SK-N-SH (cell line): ENCODE measurements around the gene RNPEPL1. TPM values are rescaled to one million over a fixed set of nuclear protein-coding genes. Genes with fewer than 3 reads are reported as not detected.

ENCODE experiments used
- CTCF ChIA-PET: fragments of 300-600, 350-600 bp; formaldehyde crosslinking; extraction: SDS; loops from one replicate; lab custom pipeline; 2021; lab: Yijun Ruan, JAX
- POLR2A ChIA-PET: fragments of 350-600 bp; sonication (Branson Sonifier 250); formaldehyde crosslinking; extraction: SDS; loops from one replicate; lab custom pipeline; 2020; ENCODE audit warnings: antibody characterized with exemption, inconsistent platforms; lab: Yijun Ruan, JAX
- DNase-seq: peaks from one replicate; pipeline ENCODE4 v3.0.0; 2012
- H2AFZ ChIP-seq: fragments of 200-600 bp; sonication (generic); 2 replicates; pipeline ENCODE4 v1.8.1; 2016; ENCODE audit warnings: antibody characterized with exemption, mild to moderate bottlenecking, low read depth
- H3F3A ChIP-seq: fragments of 200-600 bp; sonication (generic); replicated peaks from 2 replicates; pipeline ENCODE3; 2016; ENCODE audit warnings: antibody characterized with exemption, mild to moderate bottlenecking; ENCODE audit not compliant: insufficient read depth
- H3K27ac ChIP-seq, 2 experiments: fragments of 200-500 bp in 1 of 2; fragments of 200-600 bp in 1 of 2; sonication (Bioruptor generic) in 1 of 2; sonication (generic), shearing (Covaris generic) in 1 of 2; 2 replicates each; pipeline versions ENCODE4 v1.5.1 to v1.6.1; 2014 to 2016; ENCODE audit warnings: low read depth in 2 of 2, inconsistent platforms in 1 of 2, low read length in 1 of 2, mild to moderate bottlenecking in 1 of 2, mixed read lengths in 1 of 2
- H3K27me3 ChIP-seq: fragments of 200-600 bp; sonication (generic), shearing (Covaris generic); 2 replicates; pipeline ENCODE4 v1.6.1; 2016; ENCODE audit warnings: mixed run types; ENCODE audit not compliant: insufficient read depth
- H3K36me3 ChIP-seq, 2 experiments: fragments of 200-500 bp in 1 of 2; fragments of 200-600 bp in 1 of 2; sonication (Bioruptor generic) in 1 of 2; sonication (generic) in 1 of 2; replicated peaks in 1 of 2; 2 replicates each; pipeline versions ENCODE3 to v1.5.1; 2014 to 2016; ENCODE audit warnings: low read length in 1 of 2, mild to moderate bottlenecking in 1 of 2; ENCODE audit not compliant: insufficient read depth in 2 of 2, control insufficient read depth in 1 of 2
- H3K4me1 ChIP-seq, 2 experiments: fragments of 200-500 bp in 1 of 2; fragments of 200-600 bp in 1 of 2; sonication (Bioruptor generic) in 1 of 2; sonication (generic), shearing (Covaris generic) in 1 of 2; 2 replicates each; pipeline versions ENCODE4 v1.5.1 to v1.6.1; 2014 to 2016; ENCODE audit warnings: low read depth in 1 of 2, low read length in 1 of 2, mixed run types in 1 of 2; ENCODE audit not compliant: insufficient read depth in 2 of 2, control insufficient read depth in 1 of 2
- H3K4me2 ChIP-seq: fragments of 200-600 bp; sonication (generic), shearing (Covaris generic); 2 replicates; pipeline ENCODE4 v1.6.1; 2017; ENCODE audit warnings: mixed run types
- H3K4me3 ChIP-seq, 2 experiments: fragments of 200-500 bp in 1 of 2; fragments of 200-600 bp in 1 of 2; sonication (Bioruptor generic) in 1 of 2; sonication (generic), shearing (Covaris generic) in 1 of 2; 2 replicates each; pipeline versions ENCODE4 v1.5.1 to v1.8.1; 2014 to 2016; ENCODE audit warnings: low read depth in 2 of 2, inconsistent platforms in 1 of 2, low read length in 1 of 2, mild to moderate bottlenecking in 1 of 2, mixed read lengths in 1 of 2, moderate library complexity in 1 of 2
- H3K79me2 ChIP-seq: fragments of 200-600 bp; sonication (generic); 2 replicates; pipeline ENCODE4 v1.8.1; 2017; ENCODE audit warnings: mild to moderate bottlenecking; ENCODE audit not compliant: insufficient read depth
- H3K9ac ChIP-seq: fragments of 200-600 bp; sonication (generic); 2 replicates; pipeline ENCODE4 v1.6.1; 2017; ENCODE audit warnings: mixed run types
- H3K9me2 ChIP-seq: fragments of 200-600 bp; sonication (generic); 2 replicates; pipeline ENCODE4 v1.6.1; 2017; ENCODE audit warnings: mixed run types
- H3K9me3 ChIP-seq: fragments of 200-600 bp; sonication (generic); 2 replicates; pipeline ENCODE4 v1.6.1; 2017; ENCODE audit warnings: mixed run types, mild to moderate bottlenecking, moderate library complexity
- H4K20me1 ChIP-seq: fragments of 200-600 bp; sonication (generic); 2 replicates; pipeline ENCODE4 v1.6.1; 2017; ENCODE audit warnings: mild to moderate bottlenecking, mixed run types; ENCODE audit not compliant: insufficient read depth
- EZH2phosphoT487 ChIP-seq: fragments of 200-600 bp; sonication (generic); IDR thresholded peaks from 2 replicates; pipeline ENCODE4 v1.6.1; 2017; ENCODE audit warnings: low read depth, mixed run types, mild to moderate bottlenecking, antibody characterized with exemption, moderate library complexity, borderline replicate concordance
- GABPA ChIP-seq: IDR thresholded peaks from 2 replicates; pipeline ENCODE4 v1.4.0; 2012; ENCODE audit warnings: low read depth, mild to moderate bottlenecking
- MEF2A ChIP-seq: IDR thresholded peaks from 2 replicates; pipeline ENCODE4 v1.4.0; 2012; ENCODE audit warnings: low read depth, borderline replicate concordance
- MXI1 ChIP-seq: IDR thresholded peaks from 2 replicates; pipeline ENCODE4 v1.6.1; 2012; ENCODE audit warnings: mild to moderate bottlenecking, low read depth, low read length, improper control_type of control experiment
- POLR2AphosphoS5 ChIP-seq: IDR thresholded peaks from 2 replicates; pipeline ENCODE4 v1.6.1; 2012; ENCODE audit warnings: low read depth, low read length
- RCOR1 ChIP-seq: fragments of 150-350 bp; IDR thresholded peaks from 2 replicates; pipeline ENCODE4 v1.6.1; 2017; ENCODE audit warnings: antibody characterized with exemption, low read length
- RXRA ChIP-seq: IDR thresholded peaks from 2 replicates; pipeline ENCODE4 v1.4.0; 2012; ENCODE audit warnings: low read depth, mild to moderate bottlenecking, borderline replicate concordance
- YY1 ChIP-seq: IDR thresholded peaks from 2 replicates; pipeline ENCODE4 v1.4.0; 2012; ENCODE audit warnings: low read depth, mild to moderate bottlenecking
- WGBS: methylation state at CpG from one replicate; pipeline ENCODE4 v1.1.6; 2017; ENCODE audit warnings: low lambda C conversion rate; 5-methylcytosine and 5-hydroxymethylcytosine counted together
- polyA plus RNA-seq, 3 experiments: library from polyadenylated mRNA; depleted of rRNA; stranded (reverse); fragments of >200 nt; gene quantifications; 2 replicates each; pipeline ENCODE4 v1.2.3, GENCODE V29; 2012
- TF ChIP-seq, protein P1 (sequence below): IDR thresholded peaks from 2 replicates; pipeline ENCODE4 v1.4.0; 2012; ENCODE audit warnings: low read depth, borderline replicate concordance
- TF ChIP-seq, protein P2 (sequence below): IDR thresholded peaks from 2 replicates; pipeline ENCODE4 v1.4.0; 2012; ENCODE audit warnings: low read depth, borderline replicate concordance
- TF ChIP-seq, protein P3 (sequence below): fragments of 200-600 bp; sonication (generic); IDR thresholded peaks from 2 replicates; pipeline ENCODE4 v1.6.1; 2017; ENCODE audit warnings: antibody characterized with exemption, mild to moderate bottlenecking, moderate library complexity

RNPEPL1 gene
- polyA plus RNA-seq, 1 of the 3 experiments (the other 2 are of a cell fraction), result 14.3 TPM

DNA sequence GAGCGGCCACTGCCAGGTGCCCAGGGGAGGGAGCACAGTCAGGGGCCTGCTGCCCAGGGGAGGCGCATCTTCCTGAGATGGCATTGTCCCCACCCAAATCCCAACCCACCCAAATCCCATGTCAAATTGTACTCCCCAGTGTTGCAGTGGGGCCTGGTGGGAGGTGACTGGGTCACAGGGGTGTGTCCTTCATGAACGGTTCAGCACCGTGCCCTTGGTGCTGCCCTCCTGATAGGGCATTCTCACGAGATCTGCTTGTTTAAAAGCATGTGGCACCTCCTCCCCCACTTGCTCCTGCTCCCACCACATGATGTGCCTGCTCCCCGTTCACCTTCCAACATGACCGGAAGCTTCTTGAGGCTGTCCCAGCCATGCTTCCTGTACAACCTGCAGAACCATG, 38.1 kb upstream of the RNPEPL1 start:
- 91% methylated on average over 6 of the region's 7 CpGs for WGBS
- Histone ChIP-seq H3K9me2 (no peaks in the 10 kb centered on the region), H3K9ac (no peak overlapping the region), H2AFZ (no peak overlapping the region), H3K4me3 (no peak overlapping the region), H3K27me3 (no peaks in the 10 kb centered on the region), H3K9me3 (peaks cover 21% of the 10 kb centered on the region; the same call in 1 of the 2 replicates), H3K36me3 (peaks cover 3 to 35% of the 10 kb centered on the region in 2 experiments), H3K27ac (no peak overlapping the region), H4K20me1 (no peaks in the 10 kb centered on the region), H3K4me1 (no peaks in the 10 kb centered on the region), H3K4me2 (no peak overlapping the region), H3F3A (peaks cover 3% of the 10 kb centered on the region), H3K79me2 (no peaks in the 10 kb centered on the region)
- DNase-seq, result no peak
- CTCF ChIA-PET, result interaction anchor here (1.2 kb wide), 1 partner anchor 16 kb away, joined by 4 read pairs; no protein-coding TSS in a partner anchor
- POLR2A ChIA-PET, result no interaction called here
- TF ChIP-seq, protein P1, sequence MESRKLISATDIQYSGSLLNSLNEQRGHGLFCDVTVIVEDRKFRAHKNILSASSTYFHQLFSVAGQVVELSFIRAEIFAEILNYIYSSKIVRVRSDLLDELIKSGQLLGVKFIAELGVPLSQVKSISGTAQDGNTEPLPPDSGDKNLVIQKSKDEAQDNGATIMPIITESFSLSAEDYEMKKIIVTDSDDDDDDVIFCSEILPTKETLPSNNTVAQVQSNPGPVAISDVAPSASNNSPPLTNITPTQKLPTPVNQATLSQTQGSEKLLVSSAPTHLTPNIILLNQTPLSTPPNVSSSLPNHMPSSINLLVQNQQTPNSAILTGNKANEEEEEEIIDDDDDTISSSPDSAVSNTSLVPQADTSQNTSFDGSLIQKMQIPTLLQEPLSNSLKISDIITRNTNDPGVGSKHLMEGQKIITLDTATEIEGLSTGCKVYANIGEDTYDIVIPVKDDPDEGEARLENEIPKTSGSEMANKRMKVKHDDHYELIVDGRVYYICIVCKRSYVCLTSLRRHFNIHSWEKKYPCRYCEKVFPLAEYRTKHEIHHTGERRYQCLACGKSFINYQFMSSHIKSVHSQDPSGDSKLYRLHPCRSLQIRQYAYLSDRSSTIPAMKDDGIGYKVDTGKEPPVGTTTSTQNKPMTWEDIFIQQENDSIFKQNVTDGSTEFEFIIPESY, result no peak
- no peak for TF ChIP-seq YY1
- TF ChIP-seq, all 33 proteins: peak for 0

DNA sequence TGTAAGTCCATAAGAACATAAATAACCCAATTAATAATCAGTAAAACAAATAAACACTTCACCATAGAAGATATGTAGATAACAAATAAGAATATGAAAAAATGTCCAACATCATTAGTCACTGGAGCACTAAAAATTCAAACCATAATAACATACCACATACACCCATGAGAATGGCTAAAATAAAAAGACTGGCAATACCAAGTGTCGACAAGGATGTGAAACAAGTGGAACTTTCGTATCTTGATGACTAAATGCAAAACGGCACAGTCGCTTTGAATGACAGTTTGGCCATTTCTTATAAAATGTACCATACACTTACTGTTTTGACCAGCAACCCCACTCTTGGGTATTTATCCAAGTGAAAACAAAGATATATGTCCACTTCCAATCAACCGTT, 37.2 kb upstream of the RNPEPL1 start:
- Histone ChIP-seq H2AFZ (no peak overlapping the region), H3K9ac (no peak overlapping the region), H3K4me2 (no peak overlapping the region), H3K4me3 (no peak overlapping the region), H3K27me3 (no peaks in the 10 kb centered on the region), H3K36me3 (peaks cover 0 to 29% of the 10 kb centered on the region in 2 experiments), H3K27ac (no peak overlapping the region), H3K9me2 (no peaks in the 10 kb centered on the region), H3K4me1 (no peaks in the 10 kb centered on the region), H3F3A (peaks cover 3% of the 10 kb centered on the region), H3K79me2 (no peaks in the 10 kb centered on the region), H3K9me3 (peaks cover 21% of the 10 kb centered on the region; the same call in 1 of the 2 replicates), H4K20me1 (no peaks in the 10 kb centered on the region)
- DNase-seq, result no peak
- ChIA-PET POLR2A (no interaction called here), CTCF (no interaction called here)
- WGBS, result 95% methylated on average over 5 of the region's 5 CpGs
- TF ChIP-seq, protein P2, sequence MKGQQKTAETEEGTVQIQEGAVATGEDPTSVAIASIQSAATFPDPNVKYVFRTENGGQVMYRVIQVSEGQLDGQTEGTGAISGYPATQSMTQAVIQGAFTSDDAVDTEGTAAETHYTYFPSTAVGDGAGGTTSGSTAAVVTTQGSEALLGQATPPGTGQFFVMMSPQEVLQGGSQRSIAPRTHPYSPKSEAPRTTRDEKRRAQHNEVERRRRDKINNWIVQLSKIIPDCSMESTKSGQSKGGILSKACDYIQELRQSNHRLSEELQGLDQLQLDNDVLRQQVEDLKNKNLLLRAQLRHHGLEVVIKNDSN, result no peak
- TF ChIP-seq MXI1 (no peak), POLR2AphosphoS5 (no peak), EZH2phosphoT487 (no peak), RXRA (no peak), GABPA (no peak), RCOR1 (no peak), YY1 (no peak), MEF2A (no peak)
- TF ChIP-seq, protein P3, sequence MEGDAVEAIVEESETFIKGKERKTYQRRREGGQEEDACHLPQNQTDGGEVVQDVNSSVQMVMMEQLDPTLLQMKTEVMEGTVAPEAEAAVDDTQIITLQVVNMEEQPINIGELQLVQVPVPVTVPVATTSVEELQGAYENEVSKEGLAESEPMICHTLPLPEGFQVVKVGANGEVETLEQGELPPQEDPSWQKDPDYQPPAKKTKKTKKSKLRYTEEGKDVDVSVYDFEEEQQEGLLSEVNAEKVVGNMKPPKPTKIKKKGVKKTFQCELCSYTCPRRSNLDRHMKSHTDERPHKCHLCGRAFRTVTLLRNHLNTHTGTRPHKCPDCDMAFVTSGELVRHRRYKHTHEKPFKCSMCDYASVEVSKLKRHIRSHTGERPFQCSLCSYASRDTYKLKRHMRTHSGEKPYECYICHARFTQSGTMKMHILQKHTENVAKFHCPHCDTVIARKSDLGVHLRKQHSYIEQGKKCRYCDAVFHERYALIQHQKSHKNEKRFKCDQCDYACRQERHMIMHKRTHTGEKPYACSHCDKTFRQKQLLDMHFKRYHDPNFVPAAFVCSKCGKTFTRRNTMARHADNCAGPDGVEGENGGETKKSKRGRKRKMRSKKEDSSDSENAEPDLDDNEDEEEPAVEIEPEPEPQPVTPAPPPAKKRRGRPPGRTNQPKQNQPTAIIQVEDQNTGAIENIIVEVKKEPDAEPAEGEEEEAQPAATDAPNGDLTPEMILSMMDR, result no peak
- TF ChIP-seq, protein P1, result no peak
